GM21390 (cell line): ENCODE data around the gene SLX4.

Source experiments
- ATAC-seq: cut with Tn5 transposase; IDR thresholded peaks from one replicate; pipeline ENCODE4 v1.9.1; 2021; ENCODE audit not compliant: unreplicated experiment

The SLX4 gene

DNA sequence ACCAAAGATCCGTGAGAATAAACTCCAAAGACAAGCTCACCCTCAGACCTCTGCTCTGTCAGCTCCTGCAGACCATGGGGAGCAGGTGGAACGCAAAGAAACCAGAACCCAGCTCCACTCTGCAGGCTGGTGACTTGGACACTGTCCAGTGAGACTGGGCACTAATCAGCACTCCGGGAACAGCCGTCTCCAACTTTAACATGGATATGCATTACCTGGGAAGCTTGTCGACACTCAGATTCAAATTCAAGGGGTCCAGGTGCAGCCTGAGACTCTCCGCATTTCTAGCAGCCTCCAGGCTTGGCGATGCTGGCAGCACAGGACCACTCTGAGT lies 9.1 kb downstream of the SLX4 start:
- ATAC-seq = no peak

DNA sequence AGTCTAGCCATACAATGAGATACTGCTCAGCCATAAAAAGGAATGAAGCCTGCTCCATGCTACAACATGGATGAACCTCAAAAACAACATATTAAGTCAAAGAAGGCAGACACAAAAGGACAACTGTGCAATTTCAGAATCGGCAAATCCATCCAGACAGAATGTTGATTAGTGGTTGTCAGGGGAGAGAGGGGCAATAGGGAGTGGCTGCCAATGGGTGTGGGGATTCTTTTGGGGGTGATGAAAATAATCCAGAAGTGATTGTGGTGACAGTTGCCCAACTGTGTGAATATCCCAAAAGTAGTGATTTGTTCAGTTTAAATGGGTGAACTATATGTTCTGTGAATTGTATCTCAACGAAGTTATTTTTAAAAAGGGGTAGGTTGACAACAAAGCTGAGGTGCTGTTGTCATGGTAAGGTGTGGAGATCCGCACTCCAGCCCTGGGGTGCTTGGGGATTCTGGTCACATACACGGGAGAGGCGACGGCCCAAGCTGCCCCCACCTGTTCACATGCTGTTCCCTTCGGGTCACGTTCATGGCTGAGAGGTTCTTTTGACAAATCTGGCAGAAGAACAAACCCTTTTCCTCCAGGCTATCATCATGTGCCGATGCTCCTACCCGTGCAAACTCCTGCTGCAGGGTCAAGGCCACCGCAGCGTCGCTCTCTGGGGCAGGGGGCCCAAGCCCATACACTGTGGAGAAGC lies 9.6 kb downstream of the SLX4 start:
- no peak for ATAC-seq

DNA sequence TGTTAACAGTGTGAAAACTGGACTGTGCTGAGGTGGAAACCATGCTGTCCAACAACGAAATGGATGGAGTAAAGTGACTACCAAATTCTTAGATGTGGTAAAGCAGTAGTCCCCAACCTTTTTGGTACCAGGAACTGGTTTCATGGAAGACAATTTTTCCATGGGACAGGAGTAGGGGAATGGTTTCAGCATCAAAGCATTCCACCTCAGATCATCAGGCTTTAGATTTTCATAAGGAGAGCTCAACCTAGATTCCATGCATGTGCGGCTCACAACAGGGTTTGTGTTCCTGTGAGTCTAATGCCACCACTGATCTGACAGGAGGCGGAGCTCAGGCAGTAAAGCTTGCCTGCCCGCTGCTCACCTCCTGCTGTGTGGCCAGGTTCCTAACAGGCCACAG lies 11.5 kb downstream of the SLX4 start:
- no peak for ATAC-seq

DNA sequence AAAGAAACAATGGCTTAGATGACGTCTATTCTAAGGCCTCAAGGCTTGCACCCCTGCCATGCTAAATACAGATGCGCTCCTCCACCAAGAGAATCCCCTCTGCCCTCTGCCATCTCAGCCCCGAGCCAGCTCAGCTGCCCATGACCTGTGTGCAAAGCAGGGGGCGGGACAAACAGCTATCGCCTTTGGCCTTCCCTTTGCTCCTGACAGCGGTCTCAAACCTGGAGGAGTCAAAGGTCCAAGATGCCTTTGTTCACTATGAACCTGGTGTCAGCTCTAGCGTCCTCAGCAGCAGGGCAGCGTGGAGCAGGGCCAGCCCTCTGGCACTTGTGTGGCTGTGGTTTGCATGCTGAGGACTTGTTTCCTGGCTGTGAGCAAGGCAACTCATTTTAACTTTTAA lies 12.3 kb downstream of the SLX4 start:
- ATAC-seq = no peak

DNA sequence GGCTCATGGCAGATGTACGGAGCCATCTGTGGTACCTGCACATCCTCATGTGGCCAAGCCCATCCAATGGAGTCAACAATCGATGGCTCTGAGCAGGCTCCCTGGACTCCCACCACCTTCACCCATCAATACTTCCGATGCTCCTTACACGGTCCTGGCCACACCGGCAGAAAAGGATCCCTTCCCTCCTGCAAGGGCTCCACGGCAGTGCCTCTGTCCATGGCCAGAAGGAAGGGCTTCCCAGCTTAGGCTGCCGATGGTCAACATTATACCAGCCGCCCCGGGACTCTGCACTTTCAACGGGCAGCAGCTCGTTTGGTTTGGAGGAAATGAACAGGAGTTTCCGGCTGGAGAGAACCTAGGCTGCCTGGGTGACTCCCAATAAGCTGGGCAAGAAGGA lies 13.2 kb downstream of the SLX4 start:
- ATAC-seq = no peak

DNA sequence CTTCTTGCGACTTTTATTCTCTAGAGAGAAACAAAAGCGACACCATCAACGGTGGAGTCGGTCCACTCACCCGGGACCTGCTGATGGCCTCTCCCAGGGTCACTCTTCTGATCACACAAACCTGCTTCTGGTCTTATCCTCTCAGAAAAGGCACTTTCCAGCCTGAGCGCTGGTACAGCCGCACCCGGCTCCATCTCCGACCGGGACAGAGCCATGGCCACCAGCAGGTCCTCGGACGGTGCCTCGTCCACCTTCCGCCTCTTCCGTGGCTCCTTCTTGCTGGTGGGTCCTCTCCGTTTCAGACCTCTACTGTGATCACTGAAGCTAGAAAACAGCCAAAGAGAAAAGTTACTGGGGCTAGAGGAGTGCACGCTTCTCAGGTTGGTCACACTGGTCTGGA lies 13.7 kb downstream of the SLX4 start:
- no peak for ATAC-seq

DNA sequence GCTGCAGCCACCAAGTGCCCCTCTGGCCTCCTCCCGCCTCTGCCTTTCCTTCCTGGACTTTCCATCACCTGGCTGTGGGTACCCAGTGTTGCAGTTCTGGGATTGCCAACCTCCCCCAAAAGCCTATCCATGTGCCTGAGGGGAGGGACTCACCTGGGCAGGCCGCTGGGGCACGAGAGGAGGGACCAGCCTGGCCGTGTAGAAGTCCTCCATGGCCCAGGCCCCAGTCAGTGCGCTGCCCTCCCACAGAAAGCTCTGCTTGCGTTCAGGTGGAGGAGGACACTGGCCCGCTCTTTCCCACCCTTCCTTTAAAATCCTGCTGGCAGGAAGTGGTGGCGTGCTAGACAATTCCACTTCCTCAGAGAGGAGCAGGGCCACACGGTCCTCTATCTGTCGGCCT lies 14.2 kb downstream of the SLX4 start:
- no peak for ATAC-seq

DNA sequence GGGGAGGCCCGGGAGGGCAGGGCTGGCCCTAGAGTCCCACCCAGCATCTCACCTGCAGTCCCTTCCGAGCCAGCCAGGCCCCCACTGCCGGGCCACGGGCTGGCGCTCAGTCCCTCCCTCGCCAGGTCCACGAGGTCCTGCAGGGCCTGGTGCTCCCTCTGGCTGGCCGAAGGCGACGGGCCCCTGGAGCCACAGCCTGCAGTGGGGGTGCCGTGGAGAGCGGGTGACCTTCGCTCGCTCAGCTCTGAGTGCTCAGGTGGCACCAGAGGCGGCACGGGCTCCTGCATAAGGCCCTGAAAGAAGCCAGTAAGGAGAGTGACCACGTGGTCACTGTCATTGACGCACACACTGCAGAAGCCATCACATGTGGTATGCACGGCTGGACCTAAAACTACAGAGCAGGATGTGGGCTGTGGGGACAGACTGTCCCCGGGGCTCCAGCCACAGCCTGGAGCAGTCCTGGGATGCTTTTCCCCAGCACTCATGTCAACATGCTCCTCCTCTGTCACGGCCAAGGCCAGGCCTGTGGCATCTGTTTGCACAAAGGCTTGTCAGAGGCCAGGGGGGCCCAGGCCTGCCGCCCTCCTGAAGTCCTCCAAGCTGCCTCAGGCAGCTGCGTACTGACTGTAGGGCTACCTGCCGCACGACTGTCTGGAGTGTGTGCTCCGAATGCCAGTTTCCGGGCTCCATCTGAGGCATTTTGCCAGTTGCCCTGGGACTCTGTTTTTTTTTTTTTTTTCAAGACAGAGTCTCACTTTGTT lies 15.1 kb downstream of the SLX4 start:
- no peak for ATAC-seq

- ATAC-seq = no peak
These were observed 15.8 kb downstream of the SLX4 start for GRCh38 chr16:3595521-3596021.

DNA sequence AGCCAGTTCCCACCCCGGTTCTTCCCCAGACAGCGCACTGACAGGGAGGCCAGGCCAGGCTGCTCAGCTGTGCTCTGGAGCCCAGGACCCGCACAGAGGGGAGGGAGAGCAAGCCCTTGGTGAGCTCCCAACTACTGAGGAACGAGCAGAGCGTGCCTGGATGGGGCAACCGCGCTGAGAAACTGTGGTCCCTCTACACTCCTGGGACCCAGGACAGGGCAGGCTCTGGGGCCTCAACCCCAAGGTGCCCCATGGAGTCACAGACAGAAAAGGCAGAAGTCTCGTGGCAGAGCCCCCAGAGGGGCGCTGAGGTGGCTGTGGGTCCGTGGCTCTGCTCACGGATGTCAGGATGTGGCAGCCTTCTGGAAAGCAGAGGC lies 16.3 kb downstream of the SLX4 start:
- ATAC-seq = no peak

GRCh38 chr16:3594316-3595109 lies 16.9 kb downstream of the SLX4 start:
- ATAC-seq = no peak

- ATAC-seq = no peak
These were observed 18.8 kb downstream of the SLX4 start for GRCh38 chr16:3592559-3592958.

- ATAC-seq = no peak
These were observed 19.4 kb downstream of the SLX4 start for GRCh38 chr16:3591991-3592390.

GRCh38 chr16:3591436-3591803 lies 20.0 kb downstream of the SLX4 start:
- no peak for ATAC-seq

GRCh38 chr16:3590736-3591435 lies 20.5 kb downstream of the SLX4 start:
- no peak for ATAC-seq

- ATAC-seq = no peak
These were observed 21.3 kb downstream of the SLX4 start for GRCh38 chr16:3589991-3590701.

DNA sequence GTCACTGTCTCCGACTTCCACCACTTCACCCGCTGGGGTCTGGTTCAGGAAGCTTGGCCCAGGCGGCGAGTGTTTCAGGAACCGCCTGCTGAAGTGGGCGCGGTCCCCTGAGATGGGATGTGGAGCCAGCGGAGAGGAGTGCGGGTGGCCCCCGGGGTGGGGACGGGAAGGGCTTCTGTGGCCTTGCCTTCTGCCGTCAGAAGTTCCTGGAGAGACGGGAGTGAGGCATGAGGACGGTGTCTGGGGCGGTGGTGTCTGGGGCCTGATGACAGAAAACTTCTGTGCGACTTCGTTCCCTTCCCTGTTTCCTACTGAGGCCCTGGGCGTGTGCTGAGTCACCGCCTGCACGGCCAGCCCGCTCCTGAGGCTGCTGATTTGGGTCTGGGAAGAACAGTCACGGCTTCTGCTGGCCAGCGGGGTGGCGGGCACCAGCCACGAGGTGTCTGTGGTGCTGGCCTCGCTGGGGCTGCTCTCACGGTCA lies 21.9 kb downstream of the SLX4 start:
- no peak for ATAC-seq

GRCh38 chr16:3589001-3589400 lies 22.4 kb downstream of the SLX4 start:
- ATAC-seq = no peak

- no peak for ATAC-seq
These were observed 23.8 kb downstream of the SLX4 start for GRCh38 chr16:3587547-3588110.

GRCh38 chr16:3584412-3584811 lies 27.0 kb downstream of the SLX4 start:
- ATAC-seq = no peak
